Measurements from ENCODE around the gene KRT14.

Gene KRT14

GRCh38 chr17:41553987-41554680, 32.6 kb downstream of the KRT14 start:
- H3K4me3 ChIP-seq (ENCODE audit: low read depth, low read length): no peak overlapping the region
- TF ChIP-seq, protein P1, sequence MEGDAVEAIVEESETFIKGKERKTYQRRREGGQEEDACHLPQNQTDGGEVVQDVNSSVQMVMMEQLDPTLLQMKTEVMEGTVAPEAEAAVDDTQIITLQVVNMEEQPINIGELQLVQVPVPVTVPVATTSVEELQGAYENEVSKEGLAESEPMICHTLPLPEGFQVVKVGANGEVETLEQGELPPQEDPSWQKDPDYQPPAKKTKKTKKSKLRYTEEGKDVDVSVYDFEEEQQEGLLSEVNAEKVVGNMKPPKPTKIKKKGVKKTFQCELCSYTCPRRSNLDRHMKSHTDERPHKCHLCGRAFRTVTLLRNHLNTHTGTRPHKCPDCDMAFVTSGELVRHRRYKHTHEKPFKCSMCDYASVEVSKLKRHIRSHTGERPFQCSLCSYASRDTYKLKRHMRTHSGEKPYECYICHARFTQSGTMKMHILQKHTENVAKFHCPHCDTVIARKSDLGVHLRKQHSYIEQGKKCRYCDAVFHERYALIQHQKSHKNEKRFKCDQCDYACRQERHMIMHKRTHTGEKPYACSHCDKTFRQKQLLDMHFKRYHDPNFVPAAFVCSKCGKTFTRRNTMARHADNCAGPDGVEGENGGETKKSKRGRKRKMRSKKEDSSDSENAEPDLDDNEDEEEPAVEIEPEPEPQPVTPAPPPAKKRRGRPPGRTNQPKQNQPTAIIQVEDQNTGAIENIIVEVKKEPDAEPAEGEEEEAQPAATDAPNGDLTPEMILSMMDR (IDR thresholded peaks at IDR 0.05; ENCODE audit: borderline replicate concordance, insufficient read depth, low read depth, low read length): no peak

- H3K4me3 ChIP-seq (ENCODE audit: low read depth, low read length): no peak overlapping the region
- TF ChIP-seq, protein P1 (IDR thresholded peaks at IDR 0.05; ENCODE audit: borderline replicate concordance, insufficient read depth, low read depth, low read length): no peak
Measured at GRCh38 chr17:41553176-41553575, 33.5 kb downstream of the KRT14 start.

DNA sequence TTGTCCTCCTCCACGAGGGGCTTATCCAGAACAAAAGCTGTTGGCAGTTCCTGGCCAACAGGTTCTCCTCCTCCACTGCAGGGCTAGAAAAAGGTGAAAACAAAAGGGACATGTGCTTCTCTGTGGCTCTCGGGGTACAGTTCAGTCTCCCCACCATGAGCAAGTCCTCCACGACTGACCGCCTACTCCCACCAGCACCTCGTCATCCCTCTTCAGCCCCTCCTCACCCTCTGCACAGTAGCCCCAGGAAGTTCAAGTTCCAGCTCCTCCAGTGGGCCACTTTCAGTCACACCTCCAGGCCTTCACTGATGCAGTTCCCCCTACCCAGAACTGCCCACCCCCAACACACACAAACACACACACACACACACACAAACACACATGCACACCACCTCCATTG, 34.2 kb downstream of the KRT14 start:
- TF ChIP-seq, protein P1 (IDR thresholded peaks at IDR 0.05; ENCODE audit: borderline replicate concordance, insufficient read depth, low read depth, low read length): no peak
- H3K4me3 ChIP-seq (ENCODE audit: low read depth, low read length): no peak overlapping the region

- TF ChIP-seq, protein P1 (IDR thresholded peaks at IDR 0.05; ENCODE audit: borderline replicate concordance, insufficient read depth, low read depth, low read length): no peak
- no peak overlapping the region for H3K4me3 ChIP-seq (ENCODE audit: low read depth, low read length)
Measured at GRCh38 chr17:41551365-41551764, 35.3 kb downstream of the KRT14 start.

- TF ChIP-seq, protein P1 (IDR thresholded peaks at IDR 0.05; ENCODE audit: borderline replicate concordance, insufficient read depth, low read depth, low read length): no peak
- no peak overlapping the region for H3K4me3 ChIP-seq (ENCODE audit: low read depth, low read length)
Measured at GRCh38 chr17:41549596-41550039, 37.1 kb downstream of the KRT14 start.

GRCh38 chr17:41548844-41549595, 37.7 kb downstream of the KRT14 start:
- H3K4me3 ChIP-seq (ENCODE audit: low read depth, low read length): no peak overlapping the region
- TF ChIP-seq, protein P1 (IDR thresholded peaks at IDR 0.05; ENCODE audit: borderline replicate concordance, insufficient read depth, low read depth, low read length): peak; percentile 84

All from GM12875 (cell line).